Measurements from ENCODE around the gene SYT1. TPM values are rescaled to one million over a fixed set of nuclear protein-coding genes. Genes with fewer than 3 reads are reported as not detected.
A peak's percentile ranks its signal among the peaks of the same experiment; 100 is the strongest.

The SYT1 gene
- total RNA-seq, 1 donor from 2014 or later, result 0.79 TPM

DNA sequence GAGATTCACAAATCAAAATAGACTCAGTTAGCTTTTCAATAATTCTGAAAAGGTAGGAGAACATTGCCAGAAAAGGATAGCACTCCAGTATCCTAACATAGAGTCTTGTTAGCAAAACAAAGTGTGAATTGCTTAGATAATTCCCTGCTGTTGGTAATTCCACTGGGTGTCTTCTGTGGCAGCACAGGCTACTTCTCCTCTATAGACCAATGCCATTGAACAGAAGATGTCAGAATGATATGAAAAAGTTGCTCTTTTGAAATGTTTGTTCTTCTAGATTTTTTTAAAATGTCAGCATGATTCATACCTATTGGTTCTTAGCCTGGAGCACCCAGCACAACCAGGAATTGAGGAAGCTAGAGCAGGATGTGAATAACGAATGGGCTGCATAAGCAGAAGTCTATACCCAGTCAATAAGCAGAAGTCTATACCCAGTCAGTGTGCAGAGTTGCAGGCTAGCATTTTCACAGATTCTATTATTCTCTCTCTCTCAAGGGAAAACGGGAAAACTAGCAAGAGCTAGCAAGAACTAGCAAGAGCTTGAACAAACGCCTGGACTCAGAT is 112.8 kb downstream of the SYT1 start:
- H3K27me3 ChIP-seq (ENCODE audit: control insufficient read depth, insufficient read depth, low read length), result no peaks in the 10 kb centered on the region
- TF ChIP-seq, protein P1, sequence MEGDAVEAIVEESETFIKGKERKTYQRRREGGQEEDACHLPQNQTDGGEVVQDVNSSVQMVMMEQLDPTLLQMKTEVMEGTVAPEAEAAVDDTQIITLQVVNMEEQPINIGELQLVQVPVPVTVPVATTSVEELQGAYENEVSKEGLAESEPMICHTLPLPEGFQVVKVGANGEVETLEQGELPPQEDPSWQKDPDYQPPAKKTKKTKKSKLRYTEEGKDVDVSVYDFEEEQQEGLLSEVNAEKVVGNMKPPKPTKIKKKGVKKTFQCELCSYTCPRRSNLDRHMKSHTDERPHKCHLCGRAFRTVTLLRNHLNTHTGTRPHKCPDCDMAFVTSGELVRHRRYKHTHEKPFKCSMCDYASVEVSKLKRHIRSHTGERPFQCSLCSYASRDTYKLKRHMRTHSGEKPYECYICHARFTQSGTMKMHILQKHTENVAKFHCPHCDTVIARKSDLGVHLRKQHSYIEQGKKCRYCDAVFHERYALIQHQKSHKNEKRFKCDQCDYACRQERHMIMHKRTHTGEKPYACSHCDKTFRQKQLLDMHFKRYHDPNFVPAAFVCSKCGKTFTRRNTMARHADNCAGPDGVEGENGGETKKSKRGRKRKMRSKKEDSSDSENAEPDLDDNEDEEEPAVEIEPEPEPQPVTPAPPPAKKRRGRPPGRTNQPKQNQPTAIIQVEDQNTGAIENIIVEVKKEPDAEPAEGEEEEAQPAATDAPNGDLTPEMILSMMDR (IDR thresholded peaks at IDR 0.05; ENCODE audit: insufficient read depth, low read length, severe bottlenecking), result no peak
- no peaks in the 10 kb centered on the region for H3K36me3 ChIP-seq (ENCODE audit: control insufficient read depth, insufficient read depth, low read length)
- H3K4me3 ChIP-seq (ENCODE audit: low read depth, low read length), result no peak overlapping the region
- no peak for FAIRE-seq
- peak; percentile 77 for DNase-seq (ENCODE audit: low read depth)

DNA sequence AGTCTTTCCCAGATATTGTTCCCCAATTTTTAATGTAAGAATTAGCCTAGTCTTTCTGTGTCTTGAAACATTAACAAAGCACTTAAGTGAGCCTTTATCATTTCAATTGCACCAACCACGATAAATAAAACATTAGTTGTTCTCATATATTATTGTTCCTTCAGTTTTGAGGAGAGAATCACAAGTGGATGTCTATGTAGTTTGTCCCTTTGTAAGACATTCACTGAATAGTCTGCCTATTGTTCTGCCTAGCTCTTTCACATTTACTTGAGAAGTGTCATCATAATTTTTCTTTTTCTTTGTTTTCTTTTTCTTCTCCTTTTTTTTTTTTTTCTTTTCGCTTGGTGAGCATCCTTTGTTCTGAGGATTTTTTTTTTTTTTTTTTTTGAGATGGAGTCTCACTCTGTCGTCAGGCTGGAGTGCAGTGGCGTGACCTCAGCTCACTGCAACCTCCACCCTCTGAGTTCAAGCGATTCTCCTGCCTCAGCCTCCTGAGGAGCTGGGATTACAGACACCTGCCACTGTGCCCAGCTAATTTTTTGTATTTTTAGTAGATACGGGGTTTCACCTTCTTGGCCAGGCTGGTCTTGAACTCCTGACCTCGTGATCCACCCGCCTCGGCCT is 129.7 kb downstream of the SYT1 start:
- DNase-seq (ENCODE audit: low read depth) (no peak), FAIRE-seq (no peak)
- no peaks in the 10 kb centered on the region for H3K36me3 ChIP-seq (ENCODE audit: control insufficient read depth, insufficient read depth, low read length)
- TF ChIP-seq, protein P1 (IDR thresholded peaks at IDR 0.05; ENCODE audit: insufficient read depth, low read length, severe bottlenecking), result no peak
- H3K4me3 ChIP-seq (ENCODE audit: low read depth, low read length), result no peak overlapping the region
- no peaks in the 10 kb centered on the region for H3K27me3 ChIP-seq (ENCODE audit: control insufficient read depth, insufficient read depth, low read length)

DNA sequence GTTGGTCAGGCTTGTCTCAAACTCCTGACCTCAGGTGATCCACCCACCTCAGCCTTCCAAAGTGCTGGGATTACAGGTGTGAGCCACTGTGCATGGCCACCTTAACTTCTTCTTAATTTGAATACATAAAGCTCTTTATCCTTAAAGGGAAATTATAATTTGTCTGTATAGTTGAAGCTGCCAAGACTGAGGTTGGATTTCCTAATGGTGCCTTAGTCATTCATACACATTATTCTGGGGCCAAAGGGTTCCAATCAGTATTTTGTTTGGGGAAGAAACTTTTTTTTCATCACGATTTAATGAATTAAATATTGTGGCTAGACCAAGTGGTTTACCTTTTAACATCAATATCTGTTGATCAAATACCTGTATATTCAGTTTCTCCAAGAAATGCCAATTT is 135.9 kb downstream of the SYT1 start:
- DNase-seq (ENCODE audit: low read depth) (no peak), FAIRE-seq (no peak)
- H3K27me3 ChIP-seq (ENCODE audit: control insufficient read depth, insufficient read depth, low read length), result no peaks in the 10 kb centered on the region
- H3K4me3 ChIP-seq (ENCODE audit: low read depth, low read length), result no peak overlapping the region
- H3K36me3 ChIP-seq (ENCODE audit: control insufficient read depth, insufficient read depth, low read length), result no peaks in the 10 kb centered on the region
- TF ChIP-seq, protein P1 (IDR thresholded peaks at IDR 0.05; ENCODE audit: insufficient read depth, low read length, severe bottlenecking), result no peak

DNA sequence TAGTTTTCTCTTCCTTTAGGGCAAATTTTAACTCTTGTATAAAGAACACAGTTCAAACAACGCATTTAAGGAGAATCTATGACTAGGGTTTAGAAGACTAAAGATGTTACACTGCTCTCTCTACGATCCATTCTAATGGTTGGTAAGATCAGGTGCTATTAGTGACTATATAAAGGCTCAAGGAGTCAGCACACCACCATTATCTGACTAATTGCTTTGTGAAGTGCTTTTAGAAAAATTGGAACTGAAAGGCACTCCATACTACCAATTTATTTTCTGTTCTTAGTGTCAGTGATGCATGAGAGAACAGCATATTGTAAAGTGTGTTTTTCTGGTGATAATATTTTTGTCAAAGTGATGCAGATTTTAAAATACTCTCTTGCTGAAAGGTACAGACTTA is 136.8 kb downstream of the SYT1 start:
- Histone ChIP-seq H3K27me3 (ENCODE audit: control insufficient read depth, insufficient read depth, low read length) (no peaks in the 10 kb centered on the region), H3K36me3 (ENCODE audit: control insufficient read depth, insufficient read depth, low read length) (no peaks in the 10 kb centered on the region), H3K4me3 (ENCODE audit: low read depth, low read length) (no peak overlapping the region)
- FAIRE-seq (no peak), DNase-seq (ENCODE audit: low read depth) (no peak)
- TF ChIP-seq, protein P1 (IDR thresholded peaks at IDR 0.05; ENCODE audit: insufficient read depth, low read length, severe bottlenecking), result no peak

DNA sequence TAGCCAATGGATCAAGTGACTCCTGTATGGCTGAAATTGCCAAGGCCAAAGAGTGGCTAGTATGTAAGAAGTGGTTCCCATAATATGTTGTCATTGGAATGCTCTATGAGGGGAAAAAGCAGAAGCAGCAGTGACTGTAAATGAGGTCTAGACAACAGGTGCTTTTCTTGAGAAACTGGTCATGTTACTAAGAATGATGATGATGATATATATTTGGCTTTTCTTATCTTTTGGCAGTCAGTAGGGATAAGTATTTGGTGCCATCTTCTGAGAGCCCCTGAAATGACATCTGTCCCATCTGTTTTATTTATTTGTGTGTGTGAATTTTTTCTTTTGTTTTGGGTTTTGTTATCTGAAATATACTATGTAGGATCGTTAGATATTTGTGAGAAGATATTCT is 141.7 kb downstream of the SYT1 start:
- TF ChIP-seq, protein P1 (IDR thresholded peaks at IDR 0.05; ENCODE audit: insufficient read depth, low read length, severe bottlenecking), result peak; percentile 55
- DNase-seq (ENCODE audit: low read depth), result peak; percentile 31
- no peaks in the 10 kb centered on the region for H3K36me3 ChIP-seq (ENCODE audit: control insufficient read depth, insufficient read depth, low read length)
- H3K4me3 ChIP-seq (ENCODE audit: low read depth, low read length), result no peak overlapping the region
- H3K27me3 ChIP-seq (ENCODE audit: control insufficient read depth, insufficient read depth, low read length), result no peaks in the 10 kb centered on the region
- no peak for FAIRE-seq

DNA sequence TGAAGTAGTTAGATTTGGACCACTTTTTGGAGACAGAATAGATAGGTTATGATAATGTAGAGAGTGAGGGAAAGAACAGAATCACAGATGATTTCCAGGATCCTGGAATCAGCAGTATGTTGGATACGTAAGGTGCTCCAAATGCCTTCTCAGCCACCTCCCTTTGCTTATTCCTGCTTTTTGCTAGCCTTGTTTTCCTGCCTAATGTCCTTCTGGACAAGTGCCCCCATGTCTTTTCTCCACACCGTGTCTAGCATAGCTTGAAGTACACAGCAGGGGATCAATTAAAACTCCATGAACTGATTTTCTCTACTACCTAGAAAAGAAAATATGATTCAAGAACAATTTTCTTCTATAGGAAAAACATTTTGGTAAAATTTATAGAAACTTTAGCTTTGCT is 144.0 kb downstream of the SYT1 start:
- DNase-seq (ENCODE audit: low read depth) (no peak), FAIRE-seq (no peak)
- H3K36me3 ChIP-seq (ENCODE audit: control insufficient read depth, insufficient read depth, low read length), result no peaks in the 10 kb centered on the region
- TF ChIP-seq, protein P1 (IDR thresholded peaks at IDR 0.05; ENCODE audit: insufficient read depth, low read length, severe bottlenecking), result no peak
- H3K27me3 ChIP-seq (ENCODE audit: control insufficient read depth, insufficient read depth, low read length), result no peaks in the 10 kb centered on the region
- H3K4me3 ChIP-seq (ENCODE audit: low read depth, low read length), result no peak overlapping the region

Measured in bronchial epithelial cell (primary cell).